PC-3 (cell line): ENCODE data around the gene HARBI1. TPM values are rescaled to one million over a fixed set of nuclear protein-coding genes. Genes with fewer than 3 reads are reported as not detected.

Experiments
- ATAC-seq: fragments of 200-7000 bp; cut with Tn5 transposase; 2 replicates; pipeline ENCODE4 v1.9.1; 2020; ENCODE audit warnings: mild to moderate bottlenecking, moderate library complexity
- BruUV-seq: library from RNA; stranded (reverse); fragments of 400-500 nt; replicated peaks from 2 replicates; lab custom pipeline; 2021; lab: Mats Ljungman, UMichigan
- CTCF ChIA-PET: fragments of 300-600 bp; sonication (Branson Sonifier 250); formaldehyde crosslinking; loops from one replicate; lab custom pipeline; 2022; ENCODE audit warnings: antibody characterized with exemption; lab: Charles Lee
- POLR2A ChIA-PET: fragments of 300-600 bp; sonication (Branson Sonifier 250); formaldehyde crosslinking; loops from one replicate; lab custom pipeline; 2022; ENCODE audit warnings: antibody characterized with exemption; ENCODE audit not compliant: unreplicated experiment; lab: Charles Lee
- DNase-seq: peaks from one replicate; pipeline ENCODE4 v3.0.0-alpha.2; 2015
- H2AFZ ChIP-seq: fragments of 300-600 bp; sonication (generic); 2 replicates; pipeline ENCODE4 v1.6.0; 2016; ENCODE audit warnings: antibody characterized with exemption, low read length
- H3F3A ChIP-seq: fragments of 300-600 bp; sonication (generic); one replicate; pipeline ENCODE4 v1.6.0; 2017; ENCODE audit warnings: antibody characterized with exemption, low read length, control low read depth, mild to moderate bottlenecking; ENCODE audit not compliant: unreplicated experiment
- H3K27ac ChIP-seq: fragments of 300-600 bp; sonication (generic); 2 replicates; pipeline ENCODE4 v1.5.1; 2016; ENCODE audit warnings: mild to moderate bottlenecking, low read length
- H3K27me3 ChIP-seq: fragments of 300-600 bp; sonication (generic); 2 replicates; pipeline ENCODE4 v1.6.1; 2016; ENCODE audit warnings: low read length, mixed read lengths
- H3K36me3 ChIP-seq: fragments of 300-600 bp; sonication (generic); 2 replicates; pipeline ENCODE4 v1.6.1; 2016; ENCODE audit warnings: low read depth, mixed run types, low read length, mixed read lengths
- H3K4me1 ChIP-seq: fragments of 300-600 bp; sonication (generic); 2 replicates; pipeline ENCODE4 v1.5.1; 2016; ENCODE audit warnings: low read length; ENCODE audit not compliant: insufficient read depth
- H3K4me2 ChIP-seq: fragments of 300-600 bp; sonication (generic); 2 replicates; pipeline ENCODE4 v1.6.0; 2016; ENCODE audit warnings: low read length
- H3K4me3 ChIP-seq: fragments of 300-600 bp; sonication (generic); 2 replicates; pipeline ENCODE4 v1.5.1; 2016; ENCODE audit warnings: mild to moderate bottlenecking, low read length, mixed read lengths
- H3K79me2 ChIP-seq: fragments of 300-600 bp; sonication (generic); 2 replicates; pipeline ENCODE4 v1.6.1; 2017; ENCODE audit warnings: low read length, mixed read lengths
- H3K9ac ChIP-seq: fragments of 300-600 bp; sonication (generic); 2 replicates; pipeline ENCODE4 v1.6.0; 2016; ENCODE audit warnings: mild to moderate bottlenecking, low read length
- H3K9me2 ChIP-seq: fragments of 300-600 bp; sonication (generic); replicated peaks from 2 replicates; pipeline ENCODE4 v1.6.1; 2016; ENCODE audit warnings: mixed run types, low read length, mixed read lengths
- H3K9me3 ChIP-seq: fragments of 300-600 bp; sonication (generic); 2 replicates; pipeline ENCODE4 v1.6.1; 2016; ENCODE audit warnings: low read length, mixed read lengths
- H4K20me1 ChIP-seq: fragments of 300-600 bp; sonication (generic); 2 replicates; pipeline ENCODE4 v1.6.1; 2016; ENCODE audit warnings: low read length, mixed read lengths
- EZH2 ChIP-seq: fragments of 300-600 bp; sonication (generic); IDR thresholded peaks from one replicate; pipeline ENCODE4 v1.6.1; 2017; ENCODE audit warnings: antibody characterized with exemption, mild to moderate bottlenecking, low read length; ENCODE audit not compliant: unreplicated experiment
- EZH2phosphoT487 ChIP-seq: fragments of 300-600 bp; sonication (generic); IDR thresholded peaks from 2 replicates; pipeline ENCODE4 v1.6.1; 2018; ENCODE audit warnings: mild to moderate bottlenecking, antibody characterized with exemption, low read length, borderline replicate concordance
- intact Hi-C: fragments of 100-400 bp; cut with micrococcal nuclease; formaldehyde crosslinking; loops from 2 replicates; pipeline ENCODE4 v1.9.0; 2023
- total RNA-seq: library from RNA; depleted of rRNA; stranded (reverse); fragments of >200 nt; gene quantifications from 2 replicates; pipeline ENCODE4 v1.2.3, GENCODE V29; 2014
- TF ChIP-seq, protein P1 (sequence below): fragments of 300-600 bp; sonication (generic); conservative IDR thresholded peaks from 2 replicates; pipeline ENCODE4 v1.5.1; 2017; ENCODE audit warnings: antibody characterized with exemption, low read depth, mild to moderate bottlenecking, low read length

The HARBI1 gene
- total RNA-seq, 1 experiment from 2014 or later: 1.7 TPM

DNA sequence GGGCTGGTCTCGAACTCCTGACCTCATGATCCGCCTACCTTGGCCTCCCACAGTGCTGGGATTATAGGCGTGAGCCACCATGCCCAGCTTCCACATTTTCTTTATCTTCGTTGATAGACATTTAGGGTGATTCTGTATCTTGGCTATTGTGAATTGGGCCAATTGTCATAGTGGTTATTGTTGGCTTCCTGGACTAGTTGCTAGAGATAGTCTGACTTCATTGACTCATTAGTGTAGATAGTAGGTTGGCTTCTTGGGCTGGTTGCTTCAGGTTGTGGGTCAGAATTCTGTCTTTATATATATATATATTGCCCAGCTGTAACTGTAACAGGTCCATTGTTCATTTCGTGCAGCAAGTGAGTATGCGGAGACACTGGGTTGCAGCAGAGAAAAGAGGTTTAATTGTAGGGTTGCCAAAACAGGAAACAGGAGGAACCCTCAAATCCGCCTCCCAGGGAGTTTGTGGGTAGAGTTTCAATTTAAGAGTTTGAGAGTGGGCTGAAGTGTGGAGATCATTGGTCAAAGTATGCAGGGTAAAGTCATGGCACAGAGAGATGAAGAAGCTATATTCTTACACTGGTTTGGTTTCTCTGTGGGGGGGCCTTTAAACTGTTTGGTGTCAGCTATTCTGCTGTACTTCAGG, 22.3 kb upstream of the HARBI1 start:
- TF ChIP-seq, protein P1, sequence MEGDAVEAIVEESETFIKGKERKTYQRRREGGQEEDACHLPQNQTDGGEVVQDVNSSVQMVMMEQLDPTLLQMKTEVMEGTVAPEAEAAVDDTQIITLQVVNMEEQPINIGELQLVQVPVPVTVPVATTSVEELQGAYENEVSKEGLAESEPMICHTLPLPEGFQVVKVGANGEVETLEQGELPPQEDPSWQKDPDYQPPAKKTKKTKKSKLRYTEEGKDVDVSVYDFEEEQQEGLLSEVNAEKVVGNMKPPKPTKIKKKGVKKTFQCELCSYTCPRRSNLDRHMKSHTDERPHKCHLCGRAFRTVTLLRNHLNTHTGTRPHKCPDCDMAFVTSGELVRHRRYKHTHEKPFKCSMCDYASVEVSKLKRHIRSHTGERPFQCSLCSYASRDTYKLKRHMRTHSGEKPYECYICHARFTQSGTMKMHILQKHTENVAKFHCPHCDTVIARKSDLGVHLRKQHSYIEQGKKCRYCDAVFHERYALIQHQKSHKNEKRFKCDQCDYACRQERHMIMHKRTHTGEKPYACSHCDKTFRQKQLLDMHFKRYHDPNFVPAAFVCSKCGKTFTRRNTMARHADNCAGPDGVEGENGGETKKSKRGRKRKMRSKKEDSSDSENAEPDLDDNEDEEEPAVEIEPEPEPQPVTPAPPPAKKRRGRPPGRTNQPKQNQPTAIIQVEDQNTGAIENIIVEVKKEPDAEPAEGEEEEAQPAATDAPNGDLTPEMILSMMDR: no peak
- TF ChIP-seq EZH2 (no peak), EZH2phosphoT487 (no peak)
- no peaks in the 10 kb centered on the region for H3K4me1 ChIP-seq
- no peak overlapping the region for H3K4me3 ChIP-seq
- no peaks in the 10 kb centered on the region for H3K79me2 ChIP-seq
- no peak overlapping the region for H3K4me2 ChIP-seq
- DNase-seq: no peak
- no peaks in the 10 kb centered on the region for H3K9me3 ChIP-seq
- H3F3A ChIP-seq: no peaks in the 10 kb centered on the region
- no peak overlapping the region for H3K9ac ChIP-seq
- BruUV-seq: no TSS peak
- ChIA-PET CTCF (no interaction called here), POLR2A (no interaction called here)
- H3K27ac ChIP-seq: no peak overlapping the region
- no peaks in the 10 kb centered on the region for H3K27me3 ChIP-seq
- no peak for ATAC-seq
- H2AFZ ChIP-seq: no peak overlapping the region
- intact Hi-C loops: no loop called here
- H3K9me2 ChIP-seq: no peaks in the 10 kb centered on the region
- no peaks in the 10 kb centered on the region for H4K20me1 ChIP-seq
- H3K36me3 ChIP-seq: no peaks in the 10 kb centered on the region; the same call in none of the 2 replicates

DNA sequence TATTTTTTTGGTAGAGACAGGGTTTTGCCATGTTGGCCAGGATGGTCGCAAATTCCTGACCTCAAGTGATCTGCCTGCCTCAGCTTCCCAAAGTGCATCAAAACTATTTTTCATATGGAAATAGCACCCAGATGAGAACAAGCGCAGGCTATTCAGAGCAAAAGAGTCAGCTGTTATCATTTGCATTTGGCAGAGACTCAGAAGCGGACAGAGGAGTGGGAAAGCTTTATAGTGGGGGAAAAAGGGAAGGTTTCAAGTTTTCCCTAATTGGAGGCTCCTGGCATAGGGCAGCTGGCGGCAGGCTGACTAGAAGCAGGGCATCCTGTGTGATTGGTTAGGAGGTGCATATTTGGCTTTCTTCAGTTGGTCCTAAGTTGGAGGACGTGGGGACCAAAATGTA, 20.5 kb upstream of the HARBI1 start:
- H3K4me1 ChIP-seq: no peaks in the 10 kb centered on the region
- H3K9me2 ChIP-seq: no peaks in the 10 kb centered on the region
- no peaks in the 10 kb centered on the region for H3K9me3 ChIP-seq
- DNase-seq: no peak
- POLR2A ChIA-PET: no interaction called here
- intact Hi-C loops: no loop called here
- H4K20me1 ChIP-seq: no peaks in the 10 kb centered on the region
- H3K27ac ChIP-seq: no peak overlapping the region
- ATAC-seq: no peak
- no peak overlapping the region for H3K9ac ChIP-seq
- H3K36me3 ChIP-seq: no peaks in the 10 kb centered on the region; the same call in none of the 2 replicates
- no peak for TF ChIP-seq EZH2
- no peaks in the 10 kb centered on the region for H3F3A ChIP-seq
- no peak overlapping the region for H2AFZ ChIP-seq
- no peak overlapping the region for H3K4me2 ChIP-seq
- no peaks in the 10 kb centered on the region for H3K27me3 ChIP-seq
- no peak overlapping the region for H3K4me3 ChIP-seq
- no peaks in the 10 kb centered on the region for H3K79me2 ChIP-seq
- CTCF ChIA-PET: no interaction called here
- no TSS peak for BruUV-seq

DNA sequence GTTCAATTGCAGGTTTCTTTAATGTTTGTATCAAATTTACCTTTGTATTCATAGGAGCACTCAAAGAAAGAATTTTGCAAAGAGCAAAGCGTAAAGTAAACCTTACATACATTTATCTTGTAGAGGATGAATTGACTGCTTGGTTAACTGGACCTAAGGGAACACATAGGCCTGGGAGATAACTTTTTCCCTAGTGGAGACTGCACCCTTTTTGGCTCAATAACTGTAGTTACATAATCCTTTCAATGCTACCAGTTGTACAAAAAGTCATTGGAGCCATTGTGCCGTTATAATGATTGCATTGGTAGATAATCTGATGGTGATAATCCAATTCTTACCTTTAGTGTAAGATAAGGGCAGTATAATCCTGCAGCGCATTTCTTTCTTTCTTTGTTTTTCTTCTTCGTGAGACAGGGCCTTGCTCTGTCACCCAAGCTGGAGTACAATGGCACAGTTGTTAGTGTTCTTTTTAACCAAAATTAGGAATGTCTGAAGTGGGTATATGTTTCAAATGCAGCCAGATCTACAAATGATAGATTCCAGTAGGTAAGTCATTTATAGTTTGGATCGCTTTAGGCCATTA, 18.6 kb upstream of the HARBI1 start:
- no peaks in the 10 kb centered on the region for H3K27me3 ChIP-seq
- peaks cover 4% of the 10 kb centered on the region for H3K36me3 ChIP-seq
- H3K79me2 ChIP-seq: no peaks in the 10 kb centered on the region
- ATAC-seq: no peak
- CTCF ChIA-PET: no interaction called here
- no peaks in the 10 kb centered on the region for H3F3A ChIP-seq
- TF ChIP-seq EZH2phosphoT487 (no peak), EZH2 (no peak)
- TF ChIP-seq, protein P1: no peak
- no peaks in the 10 kb centered on the region for H3K4me1 ChIP-seq
- no peak overlapping the region for H3K27ac ChIP-seq
- no peak overlapping the region for H3K4me3 ChIP-seq
- BruUV-seq: no TSS peak
- H3K4me2 ChIP-seq: no peak overlapping the region
- no peak overlapping the region for H3K9ac ChIP-seq
- DNase-seq: no peak
- no peaks in the 10 kb centered on the region for H3K9me3 ChIP-seq
- POLR2A ChIA-PET: no interaction called here
- no peaks in the 10 kb centered on the region for H4K20me1 ChIP-seq
- intact Hi-C loops: no loop called here
- no peak overlapping the region for H2AFZ ChIP-seq
- no peaks in the 10 kb centered on the region for H3K9me2 ChIP-seq
